ENCODE results near the gene C15orf40.
A peak's percentile ranks its signal among the peaks of the same experiment; 100 is the strongest.

The C15orf40 gene

DNA sequence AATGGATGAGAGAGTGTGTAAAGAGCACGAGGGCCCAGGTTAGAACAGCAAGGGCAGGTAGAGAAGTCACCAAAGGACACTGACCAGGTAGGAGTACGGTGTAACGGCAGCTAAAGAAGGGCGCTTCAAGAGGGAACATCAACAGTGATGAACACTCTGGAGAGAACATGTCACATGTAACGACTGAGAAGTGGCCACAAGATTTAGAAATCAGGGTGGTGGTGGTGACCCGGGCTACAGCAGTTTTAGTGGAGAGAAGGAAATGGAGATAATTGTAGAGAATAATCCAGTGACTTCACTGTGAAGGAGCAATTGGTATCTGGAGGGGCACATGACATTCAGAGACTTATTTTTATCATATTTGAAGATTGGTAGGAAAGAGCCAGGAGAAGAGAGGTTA lies 1.2 kb upstream of the C15orf40 start:
- TF ChIP-seq ZFX (IDR thresholded peaks at IDR 0.05; ENCODE audit: borderline replicate concordance): no peak
- TF ChIP-seq, protein P1, sequence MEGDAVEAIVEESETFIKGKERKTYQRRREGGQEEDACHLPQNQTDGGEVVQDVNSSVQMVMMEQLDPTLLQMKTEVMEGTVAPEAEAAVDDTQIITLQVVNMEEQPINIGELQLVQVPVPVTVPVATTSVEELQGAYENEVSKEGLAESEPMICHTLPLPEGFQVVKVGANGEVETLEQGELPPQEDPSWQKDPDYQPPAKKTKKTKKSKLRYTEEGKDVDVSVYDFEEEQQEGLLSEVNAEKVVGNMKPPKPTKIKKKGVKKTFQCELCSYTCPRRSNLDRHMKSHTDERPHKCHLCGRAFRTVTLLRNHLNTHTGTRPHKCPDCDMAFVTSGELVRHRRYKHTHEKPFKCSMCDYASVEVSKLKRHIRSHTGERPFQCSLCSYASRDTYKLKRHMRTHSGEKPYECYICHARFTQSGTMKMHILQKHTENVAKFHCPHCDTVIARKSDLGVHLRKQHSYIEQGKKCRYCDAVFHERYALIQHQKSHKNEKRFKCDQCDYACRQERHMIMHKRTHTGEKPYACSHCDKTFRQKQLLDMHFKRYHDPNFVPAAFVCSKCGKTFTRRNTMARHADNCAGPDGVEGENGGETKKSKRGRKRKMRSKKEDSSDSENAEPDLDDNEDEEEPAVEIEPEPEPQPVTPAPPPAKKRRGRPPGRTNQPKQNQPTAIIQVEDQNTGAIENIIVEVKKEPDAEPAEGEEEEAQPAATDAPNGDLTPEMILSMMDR (IDR thresholded peaks at IDR 0.05): no peak
- no peak overlapping the region for H3K27ac ChIP-seq

DNA sequence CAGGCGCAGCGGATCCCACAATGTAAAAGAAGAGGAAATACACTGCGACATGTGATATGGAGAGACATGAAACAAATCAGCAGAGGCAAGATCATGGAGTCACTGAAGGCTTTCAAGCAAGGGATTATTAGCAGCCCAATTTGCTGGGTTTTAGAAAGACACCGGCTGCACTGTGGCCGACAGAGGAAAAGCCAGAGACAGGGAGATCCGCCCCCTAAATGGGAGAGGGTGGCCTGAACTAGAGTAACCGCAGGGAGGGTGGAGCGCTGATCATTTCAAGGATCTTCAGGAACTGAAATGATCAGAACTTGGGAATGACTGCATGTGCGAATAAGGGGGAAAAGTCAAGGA lies 612 bp upstream of the C15orf40 start:
- TF ChIP-seq, protein P1 (IDR thresholded peaks at IDR 0.05): no peak
- TF ChIP-seq ZFX (IDR thresholded peaks at IDR 0.05; ENCODE audit: borderline replicate concordance): no peak
- H3K27ac ChIP-seq: peak overlapping the region; percentile 66

DNA sequence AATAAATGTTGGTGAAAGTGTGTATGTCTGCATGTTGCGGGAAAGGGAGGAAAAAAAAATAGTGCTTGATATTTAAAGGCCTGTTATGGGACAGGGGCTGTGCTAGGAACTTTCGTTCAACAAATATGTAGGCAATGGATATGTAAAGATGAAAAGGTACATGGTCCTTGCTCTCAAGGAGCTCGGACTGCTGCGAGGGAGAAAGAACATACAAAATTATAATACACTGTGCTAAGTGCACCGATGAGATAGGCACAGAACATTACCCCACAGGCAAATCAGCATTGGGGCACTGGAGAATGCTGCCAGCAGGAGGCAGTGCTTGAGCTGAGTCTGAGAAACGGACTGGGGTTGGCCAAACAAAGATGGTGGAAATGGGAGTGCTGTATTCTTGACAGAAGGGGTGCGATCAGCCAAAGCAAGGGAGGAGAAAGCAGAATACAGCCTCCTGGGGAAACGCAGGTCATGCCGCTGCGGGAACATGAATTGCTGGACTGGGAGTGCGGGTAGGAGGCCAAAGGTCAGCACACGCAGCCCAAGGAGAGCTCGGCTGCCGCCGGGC lies 649 bp downstream of the C15orf40 start:
- TF ChIP-seq, protein P1 (IDR thresholded peaks at IDR 0.05): peak; percentile 76
- no peak for TF ChIP-seq ZFX (IDR thresholded peaks at IDR 0.05; ENCODE audit: borderline replicate concordance)
- peak overlapping the region; percentile 66 for H3K27ac ChIP-seq

DNA sequence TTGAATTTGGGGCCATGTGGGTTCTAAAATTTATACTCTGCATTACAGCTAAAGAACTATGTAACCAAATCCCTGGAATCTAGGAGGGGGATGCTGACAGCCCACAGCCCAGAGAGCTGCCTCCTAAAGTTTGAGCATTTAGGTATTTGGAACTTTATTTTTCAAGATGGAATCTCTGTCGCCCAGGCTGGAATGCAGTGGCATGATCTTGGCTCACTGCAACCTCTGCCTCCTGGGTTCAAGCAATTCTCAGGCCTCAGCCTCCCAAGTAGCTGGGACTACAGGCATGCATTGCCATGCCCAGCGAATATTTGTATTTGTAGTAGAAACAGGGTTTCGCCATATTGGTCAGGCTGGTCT lies 10.8 kb downstream of the C15orf40 start:
- TF ChIP-seq, protein P1 (IDR thresholded peaks at IDR 0.05): peak; percentile 40
- H3K27ac ChIP-seq: peak overlapping the region; percentile 43; the same call in 1 of the 2 replicates

DNA sequence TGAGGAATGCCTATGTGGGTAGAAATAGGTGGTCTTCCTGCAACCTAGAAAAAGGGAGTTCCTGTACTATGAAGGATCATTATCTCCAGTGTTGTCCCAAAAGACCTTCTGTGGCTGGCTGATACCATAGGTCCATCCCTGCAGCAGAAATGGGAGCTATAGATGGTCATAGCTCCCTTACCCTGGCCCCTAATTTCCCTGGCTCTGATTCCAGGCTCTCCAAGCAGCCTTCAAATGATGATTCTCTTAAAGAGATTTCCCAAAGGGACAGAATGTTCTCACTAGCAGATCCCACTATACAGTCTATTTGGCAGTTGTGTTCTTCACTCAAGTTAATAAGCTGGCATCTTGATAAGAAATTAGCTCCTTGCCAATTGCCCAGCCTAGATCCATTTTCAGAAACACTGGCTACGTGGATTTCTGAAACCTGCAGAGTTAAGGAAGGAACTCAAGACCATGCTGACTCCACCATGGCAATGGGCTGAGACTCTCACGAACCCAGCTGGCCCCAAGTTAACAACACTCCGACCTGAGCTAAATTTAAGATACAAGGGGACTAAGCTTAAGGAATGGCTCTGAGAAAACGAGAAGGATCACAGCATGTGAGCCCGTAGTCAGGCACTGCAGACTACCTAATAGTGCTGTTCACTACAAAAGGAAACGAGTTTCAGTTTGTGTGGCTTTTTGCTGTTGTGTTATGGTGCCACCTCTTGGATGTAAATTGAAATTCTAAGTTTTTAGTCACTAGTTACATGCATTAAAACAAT lies 11.4 kb downstream of the C15orf40 start:
- TF ChIP-seq, protein P1 (IDR thresholded peaks at IDR 0.05): peak; percentile 81
- no peak for TF ChIP-seq ZFX (IDR thresholded peaks at IDR 0.05; ENCODE audit: borderline replicate concordance)
- H3K27ac ChIP-seq: peak overlapping the region; percentile 43; the same call in 1 of the 2 replicates

DNA sequence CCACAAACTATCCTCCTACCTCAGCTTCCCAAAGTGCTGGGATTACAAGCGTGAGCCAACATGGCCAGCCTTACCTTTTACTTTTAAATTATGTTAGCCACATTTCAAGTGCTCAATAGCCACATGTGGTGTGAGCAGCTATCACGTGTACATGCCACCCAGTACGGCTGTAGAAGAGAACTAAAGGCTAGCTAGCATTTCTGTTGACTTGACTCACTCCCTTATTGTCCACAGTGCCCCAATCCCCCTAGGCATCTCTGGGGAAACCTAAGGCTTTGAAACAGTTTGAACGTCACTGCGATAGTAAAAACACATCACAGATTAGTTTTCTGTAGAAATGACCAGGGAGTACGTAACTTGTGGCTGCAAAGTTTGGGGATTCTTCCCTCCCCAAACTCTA lies 12.0 kb downstream of the C15orf40 start:
- no peak overlapping the region for H3K27ac ChIP-seq
- TF ChIP-seq, protein P1 (IDR thresholded peaks at IDR 0.05): no peak
- TF ChIP-seq ZFX (IDR thresholded peaks at IDR 0.05; ENCODE audit: borderline replicate concordance): no peak

DNA sequence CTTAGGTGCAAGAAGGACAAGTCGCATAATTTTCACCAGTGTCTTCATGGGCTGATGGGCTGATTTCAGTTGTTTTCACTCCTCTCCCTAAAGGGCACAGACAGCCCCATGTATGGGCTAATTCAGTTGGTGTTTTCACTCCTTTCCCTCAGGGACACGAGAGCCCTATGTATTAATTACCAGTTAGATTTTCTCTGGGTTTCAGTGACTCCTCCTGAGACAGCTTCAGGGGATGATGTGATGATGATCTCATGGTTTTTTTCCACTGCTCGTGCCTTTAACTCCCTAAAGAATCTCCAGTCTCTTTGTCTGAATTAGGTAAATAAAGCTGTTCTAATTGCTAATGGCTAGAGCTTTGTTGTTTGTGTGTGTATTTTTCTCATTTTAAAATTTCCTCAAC lies 15.5 kb downstream of the C15orf40 start:
- TF ChIP-seq ZFX (IDR thresholded peaks at IDR 0.05; ENCODE audit: borderline replicate concordance): no peak
- TF ChIP-seq, protein P1 (IDR thresholded peaks at IDR 0.05): no peak

More for the DNA sequence above, 15.5 kb downstream of the C15orf40 start:
- no peak overlapping the region for H3K27ac ChIP-seq
